Fibroblast of skin of left quadriceps (primary cell): ENCODE data around the gene YKT6.
A peak's percentile ranks its signal among the peaks of the same experiment; 100 is the strongest.
"Not testable (repeated sequence)": the region's sequence is repeated elsewhere in the genome, so short reads cannot be mapped to it uniquely, and the experiment has no call there.

Experiments
- DNase-seq, 2 experiments: peaks; one replicate each; pipeline ENCODE4 v3.0.0-alpha.2; 2013; ENCODE audit warnings: low read depth in 2 of 2

Gene YKT6

DNA sequence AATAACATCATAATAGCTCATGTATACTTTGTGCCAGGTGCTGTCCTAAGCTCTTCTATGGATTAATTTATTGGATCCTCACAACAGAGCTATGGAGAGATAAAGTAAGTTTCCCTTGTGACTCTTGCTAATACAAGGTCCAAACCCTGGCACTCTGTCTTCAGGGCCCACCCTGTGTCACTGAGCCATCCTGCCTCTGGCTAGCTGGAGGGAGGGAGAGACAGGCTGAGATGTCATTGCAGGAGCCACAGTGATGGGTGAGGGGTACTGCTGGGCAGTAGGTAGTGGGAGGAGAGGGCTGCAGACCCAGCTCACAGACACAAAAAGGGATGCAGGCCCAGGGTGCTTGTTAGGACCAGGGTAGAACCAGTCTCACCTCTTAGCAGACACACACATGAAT lies 28.4 kb upstream of the YKT6 start:
- DNase-seq, result no peak

DNA sequence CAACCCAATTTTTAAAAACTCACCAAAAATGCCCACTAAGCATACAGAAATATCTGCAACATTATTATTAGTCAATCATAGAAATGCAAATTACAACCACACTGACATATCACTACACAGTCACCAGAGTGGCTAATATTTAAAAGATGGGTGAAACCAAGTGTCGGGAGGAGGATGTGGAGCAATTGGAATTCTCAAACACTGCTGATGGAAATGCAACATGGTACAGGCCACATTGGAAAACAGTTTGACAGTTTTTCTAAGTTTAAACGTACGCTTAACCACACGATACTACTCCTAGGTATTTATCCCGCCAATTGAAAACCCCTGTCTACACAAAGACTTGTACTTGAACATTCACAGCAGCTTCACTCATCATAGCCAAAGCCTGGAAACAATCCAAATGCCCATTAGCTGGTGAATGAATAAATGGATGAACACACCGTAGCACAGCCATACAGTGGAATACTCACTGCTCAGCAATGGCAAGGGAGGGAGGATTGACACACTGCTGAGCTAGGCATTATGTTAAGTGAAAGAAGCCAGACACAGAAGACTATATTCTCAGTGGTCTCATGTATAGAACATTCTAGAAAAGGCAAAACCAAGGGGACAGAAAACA lies 27.9 kb upstream of the YKT6 start:
- no peak for DNase-seq

DNA sequence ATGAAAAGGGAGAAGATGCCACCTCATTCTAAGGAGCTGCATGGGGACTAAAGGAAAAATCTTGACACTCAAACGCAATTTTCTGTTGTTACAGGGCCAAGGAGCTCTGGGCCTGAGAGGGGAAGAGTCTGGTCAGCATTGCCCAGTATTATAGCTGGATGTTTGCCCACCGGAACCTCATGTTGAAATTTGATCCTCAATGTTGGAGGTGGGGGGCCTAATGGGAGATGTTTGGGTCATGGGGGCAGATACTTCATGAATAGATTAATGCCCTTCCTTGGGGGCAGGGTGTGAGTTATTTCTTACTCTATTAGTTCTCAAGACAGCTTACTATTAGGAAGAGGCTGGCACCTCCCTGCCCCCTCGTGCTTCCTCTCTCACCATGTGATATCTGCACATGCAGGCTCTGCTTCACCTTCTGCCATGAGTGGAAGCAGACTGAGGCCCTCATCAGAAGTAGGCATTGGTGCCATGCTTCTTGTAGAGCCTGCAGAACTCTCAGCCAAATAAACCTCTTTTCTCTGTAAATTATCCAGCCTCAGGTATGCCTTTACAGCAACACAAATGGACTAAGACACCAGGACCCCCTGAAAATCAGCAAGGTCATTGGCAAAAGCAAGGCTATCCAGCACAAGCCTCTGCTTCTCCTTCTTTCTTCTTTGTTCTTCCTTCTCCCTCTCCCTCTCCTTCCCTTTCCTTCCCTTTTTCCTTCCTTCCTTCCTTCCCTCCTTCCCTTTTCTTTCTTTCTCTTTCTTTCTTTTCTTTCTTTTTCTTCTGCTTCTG lies 26.7 kb upstream of the YKT6 start:
- DNase-seq, result no peak

DNA sequence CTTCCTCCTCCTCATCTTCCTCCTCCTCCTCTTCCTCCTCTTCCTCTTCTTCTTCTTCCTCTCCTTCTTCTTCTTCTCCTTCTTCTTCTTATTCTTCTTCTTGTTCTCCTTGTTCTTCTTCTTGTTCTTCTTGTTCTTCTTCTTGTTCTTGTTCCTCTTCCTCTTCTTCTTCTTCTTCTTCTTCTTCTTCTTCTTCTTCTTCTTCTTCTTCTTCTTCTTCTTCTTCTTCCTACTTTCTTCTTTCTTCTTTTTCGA lies 26.2 kb upstream of the YKT6 start:
- DNase-seq, result not testable (repeated sequence)

DNA sequence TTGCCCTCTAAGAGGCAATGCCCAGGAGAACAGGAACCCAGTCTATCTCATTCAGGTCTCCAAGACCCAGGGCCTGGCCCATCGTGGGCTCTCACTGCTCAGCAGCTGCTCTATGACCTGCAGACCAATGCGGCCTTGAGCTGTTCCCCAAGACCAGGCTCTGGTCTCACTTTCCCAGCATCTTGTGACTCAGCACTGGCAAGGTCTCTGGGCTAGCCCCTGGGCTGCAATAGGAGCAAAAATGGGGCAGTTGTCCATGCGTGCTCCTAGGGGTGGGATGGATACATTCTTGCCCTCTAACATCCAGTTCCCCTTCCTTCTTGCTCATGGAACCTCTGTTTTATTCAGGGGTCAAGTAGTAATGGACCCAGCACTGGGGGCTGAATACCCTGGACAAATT lies 25.0 kb upstream of the YKT6 start:
- DNase-seq, result no peak

DNA sequence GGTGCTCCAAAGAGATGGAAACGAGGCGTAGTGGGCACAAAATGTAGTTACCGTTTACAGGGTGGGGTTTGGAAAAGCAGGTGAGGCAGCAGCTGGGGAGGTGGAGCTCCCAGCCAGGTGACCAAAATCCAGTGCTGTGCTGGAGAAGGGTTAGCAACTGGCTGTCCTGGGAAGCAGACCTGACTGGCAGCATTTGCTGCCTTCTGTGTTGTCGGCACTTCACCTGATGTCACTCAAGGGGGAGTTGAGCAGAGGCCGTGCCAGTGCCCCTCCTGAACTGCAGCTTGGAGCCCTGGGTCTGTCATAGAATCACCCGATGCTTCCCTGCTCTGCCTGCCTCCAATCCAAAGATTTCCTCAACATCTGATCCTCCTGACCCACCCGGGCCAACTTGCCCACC lies 24.3 kb upstream of the YKT6 start:
- DNase-seq, result no peak

DNA sequence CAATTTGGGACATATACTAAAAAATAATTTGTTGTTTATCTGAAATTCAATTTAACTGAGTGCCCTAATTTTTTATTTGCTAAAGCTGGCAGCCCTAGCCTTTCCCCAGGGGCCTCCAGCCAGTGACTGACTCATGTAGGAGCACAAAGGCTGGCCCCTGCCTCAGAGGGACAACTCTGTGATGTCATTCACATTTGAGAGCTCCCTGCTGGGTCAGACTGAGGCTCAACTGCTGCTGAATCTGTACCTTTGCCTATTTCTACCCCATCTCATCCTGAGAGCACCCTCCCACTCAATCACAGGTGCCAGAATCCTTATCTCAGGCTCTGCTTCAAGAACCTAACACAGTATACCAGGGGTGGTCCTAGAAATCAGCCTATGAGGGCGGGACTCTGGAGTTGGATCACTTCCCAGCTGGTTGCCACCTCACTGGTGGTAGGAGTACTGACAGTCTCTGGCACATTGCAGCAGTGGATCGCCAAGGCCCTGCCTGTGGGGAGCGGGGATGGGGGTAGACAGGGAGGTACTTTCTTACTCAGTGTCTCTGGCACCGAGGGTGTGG lies 23.1 kb upstream of the YKT6 start:
- no peak for DNase-seq

DNA sequence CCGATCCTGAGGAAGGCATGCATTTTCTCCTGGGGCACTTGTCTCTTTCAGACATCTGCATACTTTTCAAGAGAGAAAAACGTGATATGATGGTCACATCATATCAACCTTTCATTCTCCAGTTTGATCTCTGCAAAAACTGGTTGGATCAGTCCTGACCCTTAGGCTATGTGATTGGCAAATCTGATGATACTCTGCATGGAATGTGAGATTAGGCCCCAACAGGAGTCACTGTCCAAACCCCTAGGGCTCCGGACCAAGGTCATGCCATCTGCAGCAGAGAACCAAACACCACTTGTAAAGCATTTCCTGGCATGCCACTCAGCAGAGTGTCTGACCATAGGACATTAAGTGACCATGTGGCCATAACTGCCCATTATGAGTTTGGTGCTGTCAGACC lies 20.1 kb upstream of the YKT6 start:
- DNase-seq, result no peak

DNA sequence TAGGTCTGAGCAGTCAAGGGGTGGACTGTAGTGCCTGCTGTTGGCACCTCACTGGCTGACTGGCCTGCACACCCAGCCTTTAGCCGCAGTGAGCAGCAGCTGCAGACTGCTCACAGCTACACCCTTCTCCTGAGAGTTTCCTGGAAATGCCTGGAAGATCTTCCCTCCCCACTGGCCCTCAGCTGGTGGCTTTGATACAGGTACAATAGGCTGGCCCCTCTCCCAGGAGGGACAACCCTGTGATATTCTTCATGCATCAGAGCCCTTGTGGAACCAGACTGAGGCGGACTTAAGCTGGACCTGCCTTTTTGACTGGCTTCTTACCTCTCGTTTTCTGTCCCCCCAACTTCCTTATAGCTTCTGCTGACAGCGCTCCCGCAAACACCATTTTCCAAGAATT lies 18.0 kb upstream of the YKT6 start:
- no peak for DNase-seq

DNA sequence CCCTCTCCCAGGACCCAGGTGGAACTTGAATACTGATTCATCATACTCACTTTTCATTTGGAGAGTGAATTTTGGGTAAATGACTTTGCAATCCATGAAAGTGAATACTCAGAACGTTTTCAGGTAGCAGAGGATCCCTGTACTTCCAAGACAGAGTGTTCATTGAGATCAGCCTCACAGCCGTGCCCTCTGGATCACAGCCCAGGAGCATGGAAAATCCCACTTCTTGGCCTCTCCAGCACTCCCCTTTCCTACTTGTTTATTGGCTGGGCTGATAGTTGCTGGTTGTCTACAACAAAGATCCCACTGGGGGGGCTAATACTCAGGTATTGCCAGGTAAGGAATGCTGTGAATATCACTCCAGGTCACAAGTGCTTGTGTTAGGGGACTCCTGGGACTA lies 17.4 kb upstream of the YKT6 start:
- DNase-seq, result no peak

DNA sequence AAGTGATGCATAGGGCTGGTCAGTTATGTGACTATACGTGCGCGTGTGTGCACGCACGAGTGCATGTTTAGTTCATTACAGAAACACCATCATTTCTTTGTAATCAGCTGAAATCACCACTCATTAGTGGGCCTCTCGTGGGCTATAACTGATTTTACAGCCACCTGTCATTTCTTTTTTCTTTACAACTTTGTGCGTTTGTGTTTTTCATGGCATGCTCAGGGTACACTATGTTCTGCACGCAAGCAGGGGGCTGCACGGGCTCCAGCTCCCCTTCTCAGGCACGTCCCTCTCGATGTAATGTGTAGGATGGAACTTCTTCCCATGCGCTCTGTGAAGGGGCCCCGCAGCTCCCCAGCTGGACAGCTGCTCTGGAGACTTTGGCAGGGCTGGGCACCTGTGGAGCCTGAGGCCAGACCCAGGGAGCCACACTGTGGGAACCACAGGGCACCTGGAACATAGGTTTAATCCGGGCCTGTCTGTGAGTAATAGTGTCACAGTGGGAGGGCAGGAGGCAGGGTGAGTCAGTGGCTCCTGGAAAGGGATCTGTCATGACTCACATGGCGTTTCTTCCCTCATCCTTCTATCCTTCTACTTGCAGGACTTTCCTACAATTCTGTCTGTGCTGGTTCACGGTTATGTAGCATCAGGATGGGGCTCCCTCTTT lies 16.4 kb upstream of the YKT6 start:
- peak; percentile 37 to 42 for DNase-seq

DNA sequence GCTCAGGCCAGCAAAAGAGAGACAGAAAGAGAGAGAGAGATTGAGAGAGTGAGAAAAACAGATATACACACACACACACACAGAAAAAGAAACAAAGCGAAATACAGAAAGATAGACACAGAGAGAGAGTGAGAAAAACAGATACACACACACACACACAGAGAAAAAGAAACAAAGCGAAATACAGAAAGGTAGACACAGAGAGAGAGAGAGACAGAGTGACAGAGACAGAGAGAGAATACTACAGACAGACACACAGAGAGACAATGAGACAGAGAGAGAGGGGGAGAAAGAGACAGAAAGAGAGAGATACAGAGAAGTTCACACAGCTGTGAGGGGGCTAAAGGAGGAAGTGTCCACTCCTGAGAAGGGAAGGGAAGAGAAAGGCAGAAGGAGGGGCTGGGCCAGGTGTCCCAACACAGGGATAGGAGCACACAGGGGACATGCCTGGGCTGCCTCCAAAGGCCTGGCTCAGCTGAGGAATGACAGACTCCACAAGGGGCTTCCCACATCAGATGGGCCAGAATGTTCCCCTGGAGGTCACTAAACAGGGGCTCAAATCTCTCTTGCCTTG lies 15.8 kb upstream of the YKT6 start:
- no peak for DNase-seq

DNA sequence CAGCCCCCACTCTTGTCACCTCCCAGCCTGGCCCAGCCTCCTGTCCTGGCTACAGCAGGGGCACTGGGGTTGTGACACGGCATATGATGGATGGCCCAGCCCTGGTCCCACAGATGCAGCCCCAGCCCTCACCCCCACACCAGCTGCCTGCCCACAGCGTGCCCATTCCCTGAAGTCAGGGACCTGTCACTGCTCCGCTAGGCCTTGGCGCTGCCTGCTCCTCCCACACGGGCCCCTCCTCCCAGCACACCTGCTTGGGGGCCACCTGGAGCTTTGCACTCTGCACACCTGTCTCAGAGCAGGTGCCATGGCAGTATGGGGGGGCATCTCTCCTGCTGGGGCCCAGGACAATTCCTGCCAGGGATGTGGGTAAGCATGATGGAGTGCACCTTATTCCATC lies 15.0 kb upstream of the YKT6 start:
- DNase-seq, result no peak

DNA sequence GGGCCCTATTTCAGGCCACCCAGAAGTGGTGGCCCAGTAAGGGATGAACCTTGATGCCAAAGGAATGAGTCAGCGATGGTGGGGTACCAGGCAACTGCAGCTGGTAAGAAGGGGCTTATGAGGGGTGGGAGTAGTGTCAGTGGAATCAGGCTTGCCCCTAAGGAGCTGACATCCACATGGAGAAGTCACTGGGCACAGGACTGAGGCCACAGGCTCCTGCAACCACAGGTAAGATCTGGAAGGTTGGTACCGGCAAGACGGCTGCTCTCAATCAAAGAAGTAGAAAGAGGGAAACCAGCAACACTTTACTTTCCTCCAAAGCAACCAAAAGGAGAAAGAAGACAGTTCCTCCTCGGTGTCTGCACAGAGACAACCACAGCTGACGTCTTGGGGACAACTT lies 14.0 kb upstream of the YKT6 start:
- no peak for DNase-seq

DNA sequence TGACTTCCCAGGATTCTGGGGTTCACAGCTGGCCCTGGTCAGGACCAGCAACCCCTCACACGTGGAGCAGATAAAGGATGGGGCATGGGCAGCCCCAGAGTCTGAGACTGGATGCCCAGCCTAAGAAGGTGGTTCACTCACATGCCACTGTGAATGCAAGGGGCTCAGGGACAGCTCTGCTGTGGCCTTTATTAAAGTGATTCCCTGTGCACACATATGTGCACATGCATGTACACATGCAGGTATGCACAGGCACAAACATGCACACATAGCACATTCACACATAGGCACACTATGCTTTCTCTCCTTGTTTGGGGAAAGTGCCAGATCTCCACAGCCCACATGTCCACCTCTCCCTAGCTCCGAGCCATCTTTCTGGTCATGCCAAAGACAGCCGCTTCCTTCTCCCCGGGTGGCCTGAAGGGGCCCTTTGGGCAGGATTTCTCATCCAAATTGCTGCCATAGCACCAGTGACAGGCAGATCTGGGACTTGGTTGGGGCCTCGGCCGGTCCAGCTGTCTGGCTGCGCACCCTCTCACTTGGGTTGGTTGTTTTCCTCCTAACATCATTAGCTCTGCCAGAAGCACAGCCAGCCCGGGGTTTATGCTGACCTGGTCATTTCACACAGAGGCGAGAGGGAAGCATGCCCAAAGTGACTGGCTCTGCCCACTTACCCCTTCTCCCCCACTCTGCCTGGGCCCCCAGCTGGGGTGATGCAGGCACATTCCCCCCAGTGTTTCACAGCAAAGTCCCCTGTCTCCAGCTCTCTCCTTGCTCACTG lies 13.0 kb upstream of the YKT6 start:
- no peak for DNase-seq

DNA sequence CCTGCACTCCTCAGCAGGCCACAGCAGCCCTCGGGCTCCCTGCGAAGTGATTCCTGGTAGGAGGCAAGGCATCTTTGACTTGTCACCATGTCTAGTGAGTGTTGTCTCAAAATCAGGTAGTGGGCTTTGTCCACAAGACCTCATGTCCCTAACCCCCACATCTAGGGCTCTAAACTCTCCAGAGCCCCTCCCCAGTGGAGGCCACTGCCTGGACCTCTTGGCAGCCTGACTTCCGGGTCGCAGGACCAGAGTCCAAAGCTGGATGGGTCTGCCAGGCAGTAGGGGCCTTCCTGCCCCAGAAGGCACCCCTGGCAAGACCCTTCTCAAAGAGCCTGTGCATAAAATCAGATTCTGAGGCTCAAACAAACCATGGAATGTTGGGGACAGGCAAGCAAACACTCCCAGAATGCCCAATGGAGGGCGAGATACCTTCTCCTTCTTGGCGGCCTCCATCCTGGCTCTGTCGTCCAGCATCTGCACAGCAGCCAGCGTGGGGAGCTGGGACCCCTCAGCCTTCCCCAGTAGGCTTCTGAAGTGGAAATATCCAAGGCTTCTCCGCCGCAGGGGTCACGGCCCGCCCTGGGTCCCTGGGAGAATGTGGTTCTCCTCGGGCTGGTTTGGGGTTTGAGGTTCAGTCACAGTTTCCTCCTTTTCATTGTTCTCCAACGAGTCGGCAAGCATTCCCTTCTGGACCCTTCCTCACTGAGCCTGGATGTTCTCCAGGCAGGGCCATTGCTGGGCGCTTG lies 12.1 kb upstream of the YKT6 start:
- DNase-seq, result no peak

DNA sequence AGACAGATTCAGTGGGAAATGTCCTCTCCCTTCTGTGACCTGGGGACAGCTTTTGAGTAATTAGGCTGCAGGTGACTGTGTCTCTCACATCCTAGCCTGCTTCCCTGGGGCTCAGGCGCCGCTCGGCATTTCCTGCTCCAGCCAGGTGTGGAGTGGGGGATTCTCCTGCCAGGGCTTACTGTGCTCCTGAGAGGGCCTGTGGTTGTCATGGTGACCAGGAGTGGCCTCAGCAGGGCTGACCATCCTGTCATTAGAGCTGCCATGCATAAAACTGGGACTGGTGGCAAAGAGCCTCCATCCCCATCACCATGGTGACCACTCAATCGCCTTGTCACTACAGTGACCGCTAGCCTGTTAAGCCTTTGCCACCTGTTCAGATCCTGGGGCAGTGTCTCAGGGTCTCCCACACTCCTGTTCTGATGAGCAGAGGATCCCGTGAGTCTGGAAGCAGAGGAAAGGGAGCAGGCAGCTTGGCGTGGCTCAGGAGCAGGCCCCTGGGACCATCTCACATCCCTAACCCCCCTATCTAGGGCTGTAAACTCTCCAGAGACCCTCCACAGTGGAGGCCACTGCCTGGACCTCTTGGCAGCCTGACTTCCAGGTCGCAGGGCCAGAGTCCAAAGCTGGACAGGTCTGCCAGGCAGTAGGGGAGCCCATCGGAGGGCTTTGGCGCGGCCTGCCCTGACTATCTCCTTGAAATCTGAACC lies 11.3 kb upstream of the YKT6 start, which contains the start of gene GCK:
Gene GCK, minus strand, starts transcription at position 154 of the 707 bp plus-strand sequence. CDS start 486 bp downstream, outside the sequence.
- no peak for DNase-seq

DNA sequence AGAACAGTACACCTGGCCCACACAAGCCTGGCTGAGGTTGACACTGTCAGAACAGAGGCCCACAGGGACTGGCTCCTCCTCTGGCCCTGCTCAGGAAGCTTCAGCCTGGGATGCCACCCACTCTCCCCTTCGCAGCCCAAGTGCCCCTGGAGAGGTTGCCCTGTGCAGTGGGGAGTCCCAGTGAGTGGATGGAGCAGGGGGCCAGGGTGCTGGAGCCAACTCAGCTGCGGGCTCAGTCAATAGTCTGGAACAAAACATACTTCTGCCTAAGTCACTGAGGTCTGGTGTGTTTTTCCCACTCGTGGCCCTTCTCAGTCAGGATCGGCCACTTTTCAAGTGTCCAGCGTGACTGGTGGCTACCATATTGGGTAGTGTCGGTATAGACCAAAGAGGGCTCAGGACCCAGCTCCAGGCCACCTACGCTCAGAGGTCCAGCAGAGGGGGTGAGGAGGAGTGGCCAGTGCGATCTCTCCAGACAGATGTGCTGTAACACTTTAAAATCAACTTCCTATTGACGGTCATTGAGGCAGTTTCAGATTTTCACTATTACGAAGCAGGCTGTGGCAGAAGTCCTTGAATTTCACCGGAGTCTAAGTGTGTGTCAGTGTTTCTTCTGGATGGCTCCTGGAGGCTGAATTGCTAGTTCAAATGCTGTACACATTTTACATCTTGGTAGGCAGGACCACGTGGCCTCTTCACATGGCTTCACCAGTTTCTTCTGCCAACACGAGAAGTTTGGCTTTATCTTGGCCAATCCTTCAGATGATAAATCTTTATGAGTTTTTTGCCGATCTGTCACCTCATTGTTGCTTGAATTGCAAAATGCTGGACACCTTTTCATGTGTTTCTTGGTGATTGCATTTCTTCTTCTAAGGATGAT lies 10.5 kb upstream of the YKT6 start:
- no peak for DNase-seq

DNA sequence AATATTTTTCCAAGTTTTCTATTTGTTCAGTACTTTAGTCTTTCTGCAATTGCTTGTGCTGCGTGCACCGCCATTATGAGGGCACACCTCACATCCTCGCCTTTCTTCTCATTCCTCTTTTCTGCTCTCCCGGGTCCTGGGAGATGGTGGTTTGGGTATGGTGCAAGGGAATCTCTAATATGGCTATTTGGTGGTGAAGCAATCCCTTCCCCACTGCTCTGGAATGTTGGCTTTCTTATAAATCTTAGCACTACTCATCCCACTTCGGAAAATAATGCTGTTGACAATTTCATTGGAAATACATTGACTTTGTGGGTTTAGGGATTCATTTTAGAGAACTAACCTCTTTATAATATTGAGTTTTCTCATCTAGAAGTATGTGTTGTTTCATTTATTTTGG lies 9.6 kb upstream of the YKT6 start:
- peak in 1 of 2 experiments; percentile 3 for DNase-seq
